ENCODE data around the gene CLCN2.

DNA sequence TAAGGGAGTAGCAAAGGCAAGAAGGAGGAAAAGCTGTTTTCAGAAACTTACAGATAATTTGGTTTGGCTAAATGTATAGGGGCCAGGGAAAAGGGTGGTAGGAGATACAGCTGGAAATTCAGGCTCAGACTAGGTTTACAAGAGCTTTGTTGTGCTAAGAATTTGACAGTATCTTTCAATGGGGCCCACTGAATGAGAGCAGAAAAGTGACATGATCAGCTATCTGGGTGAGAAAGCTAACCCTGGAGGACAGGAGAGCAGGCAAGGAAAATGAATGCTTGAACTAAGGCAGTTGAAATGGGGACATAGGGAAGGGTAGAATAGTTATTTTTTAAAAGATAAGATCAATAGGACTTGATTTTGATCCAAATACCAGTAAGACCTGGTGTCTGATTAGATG, 49.8 kb downstream of the CLCN2 start:
- no peak for TF ChIP-seq POLR2A (IDR thresholded peaks at IDR 0.05; ENCODE audit: low read depth, low read length)
- no peak for TF ChIP-seq POLR2AphosphoS5 (IDR thresholded peaks at IDR 0.05; ENCODE audit: low read depth, low read length)
- no peak for TF ChIP-seq TAF1 (IDR thresholded peaks at IDR 0.05; ENCODE audit: borderline replicate concordance, low read depth, low read length)
